ENCODE data around the gene FAM156A.
A peak's percentile ranks its signal among the peaks of the same experiment; 100 is the strongest.
"Not testable (repeated sequence)": the region's sequence is repeated elsewhere in the genome, so short reads cannot be mapped to it uniquely, and the experiment has no call there.

The FAM156A gene

DNA sequence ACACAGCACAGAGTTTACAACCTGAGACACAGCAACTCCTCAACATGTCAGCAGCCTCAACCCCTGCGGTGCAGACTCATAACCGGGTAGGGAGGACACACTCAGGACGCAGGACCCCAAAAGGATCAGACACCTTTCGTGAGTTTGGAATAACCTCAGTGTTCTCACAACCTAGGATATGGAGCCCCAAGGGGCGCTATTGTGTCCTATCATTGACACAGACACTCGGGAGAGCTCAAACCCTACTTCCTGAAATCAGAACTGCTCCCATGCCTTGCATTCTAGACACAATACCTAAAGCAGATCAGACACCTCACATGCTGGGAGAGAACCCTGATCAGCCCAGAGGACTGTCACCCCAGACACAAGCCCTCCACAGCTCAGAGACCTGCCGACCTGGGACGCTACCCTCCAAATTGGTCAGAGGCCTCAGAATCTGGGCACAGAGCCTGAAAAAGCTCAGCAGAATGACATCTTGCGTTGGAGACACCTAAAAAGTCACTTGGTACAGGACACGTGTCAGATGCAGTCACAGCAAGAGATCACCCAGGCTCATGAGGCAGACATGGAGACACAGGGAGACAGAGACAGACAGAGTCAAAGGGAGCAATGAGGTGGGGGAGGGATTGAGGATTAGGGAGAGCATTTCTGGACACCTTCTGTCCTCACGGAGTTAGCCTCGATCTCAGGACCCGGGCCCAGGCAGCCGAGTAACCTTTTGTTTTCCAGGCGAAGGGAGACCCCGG lies 8.8 kb upstream of the FAM156A start:
- not testable (repeated sequence) for DNase-seq (ENCODE audit: low read depth in 2 of 2)

DNA sequence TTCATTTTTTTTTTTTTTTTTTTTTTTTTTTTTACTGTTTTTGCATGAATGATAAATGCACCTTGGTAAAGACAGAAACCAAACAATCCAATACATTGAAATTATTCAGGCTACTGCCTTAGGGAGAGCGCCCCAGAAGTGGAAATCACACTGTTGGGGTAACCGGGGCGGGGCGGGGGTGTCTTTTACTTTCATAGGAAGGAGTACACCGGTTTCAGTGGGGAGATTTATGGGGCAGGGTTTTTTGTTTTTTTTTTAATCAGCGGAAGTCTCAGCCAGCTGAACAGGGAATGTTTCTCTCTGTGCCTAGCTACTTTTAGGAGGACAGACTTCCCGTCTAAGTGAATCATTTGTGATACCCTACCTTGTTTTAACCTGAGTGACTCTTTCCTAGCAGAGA lies 643 bp upstream of the FAM156A start:
- not testable (repeated sequence) for DNase-seq (ENCODE audit: low read depth in 2 of 2)

- not testable (repeated sequence) for DNase-seq (ENCODE audit: low read depth in 2 of 2)
Measured at GRCh38 chrX:52949884-52950283, 8.4 kb downstream of the FAM156A start.

DNA sequence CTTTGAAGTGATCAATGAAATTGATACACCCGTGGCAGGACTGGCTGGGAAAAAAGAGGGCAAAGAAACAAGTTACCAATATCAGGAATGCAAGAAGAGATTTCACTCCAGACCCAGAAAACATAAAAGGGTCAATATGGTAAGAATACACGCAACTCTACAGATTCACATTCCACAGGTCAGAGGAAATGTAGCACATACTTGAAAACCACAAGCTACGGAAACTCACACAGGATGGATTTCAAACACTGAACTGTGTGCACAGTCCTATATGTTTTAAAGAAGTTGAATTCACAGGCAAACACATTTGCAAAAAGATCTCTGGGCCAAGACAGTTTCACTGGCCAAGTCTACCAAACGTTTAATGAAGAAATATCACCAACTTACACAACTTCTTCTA lies 9.0 kb downstream of the FAM156A start:
- DNase-seq (ENCODE audit: low read depth in 2 of 2): not testable (repeated sequence)

DNA sequence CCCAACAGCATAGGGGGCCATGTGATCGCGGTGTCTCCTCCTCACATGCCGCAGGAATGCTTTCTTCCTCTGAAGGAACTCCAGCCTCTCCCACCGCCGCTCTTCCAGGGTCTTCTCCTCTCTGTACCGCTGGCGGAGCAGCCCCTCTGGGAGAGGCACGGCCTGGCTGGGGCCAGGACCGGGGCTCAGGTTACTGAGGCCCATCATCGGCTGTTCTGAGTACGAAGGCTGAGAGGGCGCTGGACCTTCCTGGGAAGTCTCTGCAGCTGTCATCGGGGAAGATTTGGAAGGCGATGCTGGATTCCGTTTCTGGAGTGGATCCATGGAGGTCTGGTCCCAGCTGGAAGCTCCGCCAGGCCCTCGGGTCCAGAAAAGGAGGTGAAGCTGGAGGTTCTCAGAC lies 10.1 kb downstream of the FAM156A start:
- not testable (repeated sequence) for DNase-seq (ENCODE audit: low read depth in 2 of 2)

DNA sequence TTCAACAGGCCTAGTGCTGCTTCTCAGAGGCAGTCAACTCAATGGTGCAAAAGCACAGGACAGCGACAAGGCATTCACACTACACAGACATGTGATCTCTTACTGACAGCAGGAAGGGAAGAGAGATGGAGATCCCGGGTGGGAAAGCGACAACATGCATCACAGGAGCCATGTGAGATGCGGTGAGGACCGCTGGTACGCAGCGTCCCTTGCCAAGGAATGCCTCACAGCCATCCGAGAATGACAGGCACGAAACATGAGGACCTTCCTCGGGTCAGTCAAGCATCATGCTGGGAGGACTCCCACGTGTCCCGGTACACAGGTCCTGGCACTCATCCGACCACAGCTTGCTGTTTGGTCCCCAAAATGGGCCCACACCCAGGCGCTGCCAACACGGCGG lies 10.8 kb downstream of the FAM156A start:
- DNase-seq (ENCODE audit: low read depth in 2 of 2): not testable (repeated sequence)

GRCh38 chrX:52945838-52946494 lies 12.4 kb downstream of the FAM156A start:
- DNase-seq (ENCODE audit: low read depth in 2 of 2): not testable (repeated sequence)

GRCh38 chrX:52941728-52942127 lies 16.6 kb downstream of the FAM156A start:
- DNase-seq (ENCODE audit: low read depth in 2 of 2): not testable (repeated sequence)

- DNase-seq (ENCODE audit: low read depth in 2 of 2): not testable (repeated sequence)
Measured at GRCh38 chrX:52940704-52941103, 17.6 kb downstream of the FAM156A start.

- not testable (repeated sequence) for DNase-seq (ENCODE audit: low read depth in 2 of 2)
Measured at GRCh38 chrX:52935470-52935784, 22.9 kb downstream of the FAM156A start.

DNA sequence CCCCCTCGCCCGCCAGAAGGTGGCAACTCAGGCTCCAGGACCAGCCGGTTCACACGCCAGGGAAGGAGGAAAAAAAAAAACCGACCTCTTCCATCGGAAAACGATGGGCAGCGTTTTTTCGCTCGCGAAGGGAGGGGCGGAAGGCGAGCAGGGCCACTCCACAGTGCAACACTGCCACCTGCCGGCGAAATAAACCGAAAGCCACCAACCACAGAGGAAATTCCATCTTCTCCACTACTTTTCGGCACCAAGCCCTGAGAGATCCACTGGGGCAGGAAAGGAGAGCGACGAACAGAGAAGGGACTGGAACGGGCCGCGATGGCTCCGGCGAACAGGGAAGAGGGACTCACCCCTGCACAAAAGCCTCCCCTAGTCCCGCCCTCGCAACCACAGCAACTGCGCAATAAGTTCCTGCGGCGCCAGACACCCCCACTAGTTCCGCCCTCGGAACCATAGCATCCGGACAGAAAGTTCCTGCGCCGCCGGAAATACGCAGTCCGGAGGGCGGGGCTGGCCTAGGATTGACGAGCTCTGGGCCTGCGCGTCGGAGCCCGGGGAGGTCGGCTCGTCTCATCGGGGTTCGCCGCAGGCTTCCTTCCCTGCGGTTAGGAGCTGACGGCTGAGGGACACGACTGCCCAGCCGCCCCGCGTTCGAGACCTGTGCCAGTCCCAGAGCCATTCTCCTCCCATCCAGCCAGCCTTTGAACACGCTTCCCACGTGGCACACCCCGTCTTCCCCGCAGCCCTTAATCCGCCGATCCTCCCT lies 23.4 kb downstream of the FAM156A start:
- peak; percentile 76 to 83 for DNase-seq (ENCODE audit: low read depth in 2 of 2)

DNA sequence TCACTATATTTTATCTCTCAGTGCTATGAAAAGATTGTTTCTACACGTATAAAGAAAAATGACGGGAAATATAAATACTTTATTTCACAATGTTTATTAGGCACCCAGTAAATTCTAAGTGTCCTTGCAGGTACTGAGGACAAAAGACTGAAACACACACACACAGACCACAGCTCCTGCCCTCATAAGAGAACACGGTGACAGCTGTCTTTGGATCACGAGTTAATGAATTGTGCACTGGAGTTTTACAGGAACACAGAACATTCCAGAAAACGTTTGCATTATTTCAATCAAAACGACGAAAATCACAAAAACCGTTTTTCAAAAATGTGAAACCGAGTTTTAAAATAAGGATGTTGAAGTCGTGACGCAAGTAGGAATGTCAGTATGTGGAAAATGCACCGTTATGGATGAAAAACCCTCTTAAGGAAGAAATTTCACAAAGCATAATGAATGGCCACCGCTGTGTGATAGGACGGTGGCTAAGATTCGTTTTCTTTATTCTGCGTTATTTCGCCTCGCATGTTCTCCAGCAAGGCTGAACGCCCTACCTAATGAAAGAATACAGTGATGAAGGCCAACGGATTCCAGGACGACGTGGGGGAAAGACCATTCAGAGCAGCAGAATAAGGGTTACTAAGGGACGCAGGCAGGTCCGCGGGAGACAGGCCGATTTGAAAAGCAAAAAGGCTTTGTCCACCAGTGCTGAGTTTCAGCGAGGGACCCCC lies 24.2 kb downstream of the FAM156A start:
- no peak for DNase-seq (ENCODE audit: low read depth in 2 of 2)

- DNase-seq (ENCODE audit: low read depth in 2 of 2): no peak
Measured at GRCh38 chrX:52933213-52933612, 25.1 kb downstream of the FAM156A start.

DNA sequence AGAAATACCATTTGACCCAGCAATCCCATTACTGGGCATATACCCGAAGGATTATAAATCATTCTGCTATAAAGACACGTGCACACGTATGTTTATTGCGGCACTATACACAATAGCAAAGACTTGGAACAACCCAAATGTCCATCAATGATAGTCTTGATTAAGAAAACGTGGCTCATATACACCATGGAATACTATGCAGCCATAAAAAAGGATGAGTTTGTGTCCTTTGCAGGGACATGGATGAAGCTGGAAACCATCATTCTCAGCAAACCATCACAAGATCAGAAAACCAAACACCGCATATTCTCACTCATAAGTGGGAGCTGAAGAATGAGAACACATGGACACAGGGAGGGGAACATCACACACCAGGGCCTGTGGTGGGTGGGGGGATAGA lies 28.1 kb downstream of the FAM156A start:
- not testable (repeated sequence) for DNase-seq (ENCODE audit: low read depth in 2 of 2)

DNA sequence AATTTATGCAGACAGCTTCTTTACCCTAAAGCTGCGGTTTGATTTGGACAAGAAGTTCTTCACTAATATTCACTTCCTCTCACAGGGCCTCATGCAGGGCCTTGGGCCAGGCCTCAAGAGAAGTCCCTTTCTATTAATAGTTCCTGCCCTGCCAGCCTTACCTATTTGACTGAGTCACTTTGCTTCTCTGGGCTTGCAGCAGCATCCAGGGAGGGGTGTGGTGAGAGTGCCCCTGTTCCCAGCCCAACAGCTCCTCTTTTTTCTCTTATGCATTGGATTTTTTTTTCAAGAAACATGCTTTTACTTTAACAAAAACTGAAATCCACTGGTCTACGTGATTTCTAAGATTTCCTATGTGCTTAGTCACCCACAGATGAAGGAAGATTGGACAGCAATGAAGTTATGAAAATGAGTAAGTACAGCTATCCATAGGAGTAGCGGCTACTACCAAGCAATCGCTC lies 34.5 kb downstream of the FAM156A start:
- no peak for DNase-seq (ENCODE audit: low read depth in 2 of 2)

DNA sequence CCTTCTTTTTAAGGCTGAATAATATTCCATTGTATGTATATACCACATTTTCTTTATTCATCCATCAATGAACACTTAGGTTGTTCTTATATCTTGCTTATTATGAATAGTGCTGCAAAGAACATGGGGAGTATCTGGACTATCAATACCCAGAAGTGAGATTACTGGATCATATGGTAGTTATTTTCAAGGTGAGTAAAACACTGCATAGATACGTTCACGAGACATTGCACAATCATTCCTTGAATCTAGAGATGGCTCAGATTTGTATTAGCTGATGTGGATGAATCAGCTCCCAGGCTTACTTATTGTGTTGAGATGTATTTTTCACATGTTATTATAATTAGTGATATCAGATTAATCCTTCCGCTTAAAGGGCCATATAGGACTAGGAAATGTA lies 43.6 kb downstream of the FAM156A start:
- not testable (repeated sequence) for DNase-seq (ENCODE audit: low read depth in 2 of 2)

DNA sequence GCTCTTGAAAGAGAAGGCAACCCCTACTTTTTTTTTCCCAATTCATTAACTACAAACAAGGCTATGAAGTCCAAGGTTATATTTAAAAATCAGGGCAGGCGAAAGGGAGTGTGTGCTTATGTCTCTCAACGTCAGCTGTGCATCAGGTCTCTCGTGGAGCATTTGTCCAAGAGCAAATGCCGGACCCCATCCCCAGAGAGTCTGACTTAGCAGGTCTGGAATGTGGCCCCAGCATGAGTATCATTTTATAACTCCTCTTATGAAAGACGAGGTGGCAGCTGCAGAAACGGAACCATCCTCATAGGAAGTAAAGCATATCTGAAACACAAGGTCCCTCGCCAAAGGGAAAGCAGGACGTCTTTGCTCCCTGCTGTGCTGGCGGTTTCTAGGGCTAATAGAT lies 44.6 kb downstream of the FAM156A start:
- DNase-seq (ENCODE audit: low read depth in 2 of 2): not testable (repeated sequence)

DNA sequence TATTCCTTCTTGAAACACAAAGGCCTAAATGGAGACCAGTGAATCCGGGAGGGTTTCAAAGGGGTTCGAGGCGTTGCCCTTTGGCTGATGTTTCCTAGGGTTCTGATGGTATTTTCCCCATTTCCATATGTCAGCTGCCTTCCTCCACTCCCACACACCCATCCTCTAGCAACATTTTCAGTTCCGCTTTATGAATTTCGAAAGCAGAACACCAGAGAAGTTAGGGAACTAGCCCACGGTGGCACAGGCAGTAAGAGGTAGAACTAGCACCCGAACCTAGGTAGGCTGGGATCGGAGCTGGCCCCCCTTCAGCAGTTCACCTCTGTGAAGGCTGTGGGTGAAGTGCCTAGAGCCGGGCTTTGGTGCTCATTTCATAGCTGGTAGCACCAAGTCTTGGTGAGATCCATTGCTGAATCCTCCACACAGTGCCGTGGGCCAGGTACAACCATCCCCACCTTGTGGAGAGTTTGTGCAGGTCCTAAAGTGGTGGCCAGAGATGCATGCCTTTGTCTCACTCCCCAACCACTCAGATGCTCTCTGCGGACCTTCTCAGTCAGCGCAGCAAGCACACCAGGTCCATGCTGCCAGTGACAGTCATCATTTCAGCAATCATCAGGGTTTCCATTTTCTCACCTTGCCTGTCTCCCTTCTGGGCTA lies 48.9 kb downstream of the FAM156A start:
- DNase-seq (ENCODE audit: low read depth in 2 of 2): not testable (repeated sequence)

- not testable (repeated sequence) for DNase-seq (ENCODE audit: low read depth in 2 of 2)
Measured at GRCh38 chrX:52907900-52908299, 50.4 kb downstream of the FAM156A start.

DNA sequence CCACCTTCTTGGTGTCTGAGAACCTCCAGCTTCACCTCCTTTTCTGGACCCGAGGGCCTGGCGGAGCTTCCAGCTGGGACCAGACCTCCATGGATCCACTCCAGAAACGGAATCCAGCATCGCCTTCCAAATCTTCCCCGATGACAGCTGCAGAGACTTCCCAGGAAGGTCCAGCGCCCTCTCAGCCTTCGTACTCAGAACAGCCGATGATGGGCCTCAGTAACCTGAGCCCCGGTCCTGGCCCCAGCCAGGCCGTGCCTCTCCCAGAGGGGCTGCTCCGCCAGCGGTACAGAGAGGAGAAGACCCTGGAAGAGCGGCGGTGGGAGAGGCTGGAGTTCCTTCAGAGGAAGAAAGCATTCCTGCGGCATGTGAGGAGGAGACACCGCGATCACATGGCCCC lies 51.2 kb downstream of the FAM156A start:
- DNase-seq (ENCODE audit: low read depth in 2 of 2): not testable (repeated sequence)

DNA sequence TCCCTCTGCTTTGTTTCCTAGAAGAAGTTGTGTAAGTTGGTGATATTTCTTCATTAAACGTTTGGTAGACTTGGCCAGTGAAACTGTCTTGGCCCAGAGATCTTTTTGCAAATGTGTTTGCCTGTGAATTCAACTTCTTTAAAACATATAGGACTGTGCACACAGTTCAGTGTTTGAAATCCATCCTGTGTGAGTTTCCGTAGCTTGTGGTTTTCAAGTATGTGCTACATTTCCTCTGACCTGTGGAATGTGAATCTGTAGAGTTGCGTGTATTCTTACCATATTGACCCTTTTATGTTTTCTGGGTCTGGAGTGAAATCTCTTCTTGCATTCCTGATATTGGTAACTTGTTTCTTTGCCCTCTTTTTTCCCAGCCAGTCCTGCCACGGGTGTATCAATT lies 52.2 kb downstream of the FAM156A start:
- DNase-seq (ENCODE audit: low read depth in 2 of 2): not testable (repeated sequence)

Data from stimulated activated CD4-positive, alpha-beta T cell treated with anti-CD3 and anti-CD28 coated beads, Interleukin-12 subunit alpha, Interleukin-12 subunit beta, amount 100 ng/mL, for 24 hours (primary cell).